ENCODE results near the gene ACY1.

DNA sequence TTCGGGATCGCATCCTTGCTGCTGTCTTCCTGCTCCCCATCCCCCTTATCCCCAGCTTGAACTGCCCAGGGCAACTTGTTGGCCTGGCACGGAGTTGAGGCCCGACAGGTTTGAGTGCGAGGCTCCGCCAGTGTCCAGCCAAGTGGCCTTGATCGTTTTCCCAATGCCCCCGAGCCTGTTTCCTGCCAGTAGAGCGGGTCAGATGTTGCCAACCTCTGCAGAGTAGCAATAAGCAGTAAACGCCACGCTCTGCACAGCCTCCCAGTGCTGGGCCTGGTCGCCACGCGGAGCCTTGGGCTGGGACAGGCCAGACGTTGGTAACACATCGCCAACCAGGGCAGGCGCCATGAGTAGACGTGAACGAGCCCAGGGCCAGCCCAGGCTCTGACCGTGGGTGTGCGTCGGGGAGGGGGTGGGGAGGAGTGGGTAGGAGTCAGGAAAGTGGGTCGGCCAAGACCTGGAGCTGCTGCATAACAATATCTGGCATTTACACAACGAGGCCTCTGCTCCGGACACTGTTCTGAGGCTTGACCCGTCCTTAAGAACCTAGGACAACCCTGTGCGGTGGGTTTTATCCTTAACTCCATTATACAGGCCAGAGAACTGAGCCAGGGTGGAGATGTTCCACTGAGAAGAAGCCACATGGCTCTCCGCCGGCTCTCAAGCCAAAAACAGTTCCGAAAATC lies 8.9 kb upstream of the ACY1 start:
- TF ChIP-seq, protein P1, sequence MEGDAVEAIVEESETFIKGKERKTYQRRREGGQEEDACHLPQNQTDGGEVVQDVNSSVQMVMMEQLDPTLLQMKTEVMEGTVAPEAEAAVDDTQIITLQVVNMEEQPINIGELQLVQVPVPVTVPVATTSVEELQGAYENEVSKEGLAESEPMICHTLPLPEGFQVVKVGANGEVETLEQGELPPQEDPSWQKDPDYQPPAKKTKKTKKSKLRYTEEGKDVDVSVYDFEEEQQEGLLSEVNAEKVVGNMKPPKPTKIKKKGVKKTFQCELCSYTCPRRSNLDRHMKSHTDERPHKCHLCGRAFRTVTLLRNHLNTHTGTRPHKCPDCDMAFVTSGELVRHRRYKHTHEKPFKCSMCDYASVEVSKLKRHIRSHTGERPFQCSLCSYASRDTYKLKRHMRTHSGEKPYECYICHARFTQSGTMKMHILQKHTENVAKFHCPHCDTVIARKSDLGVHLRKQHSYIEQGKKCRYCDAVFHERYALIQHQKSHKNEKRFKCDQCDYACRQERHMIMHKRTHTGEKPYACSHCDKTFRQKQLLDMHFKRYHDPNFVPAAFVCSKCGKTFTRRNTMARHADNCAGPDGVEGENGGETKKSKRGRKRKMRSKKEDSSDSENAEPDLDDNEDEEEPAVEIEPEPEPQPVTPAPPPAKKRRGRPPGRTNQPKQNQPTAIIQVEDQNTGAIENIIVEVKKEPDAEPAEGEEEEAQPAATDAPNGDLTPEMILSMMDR (IDR thresholded peaks at IDR 0.05) = peak in 1 of 4 experiments; percentile 36
- no peak for TF ChIP-seq POLR2AphosphoS5 (IDR thresholded peaks at IDR 0.05)
